Astrocyte of the spinal cord (primary cell): ENCODE data around the gene ANKAR.

Experiments used
- DNase-seq: peaks from one replicate; pipeline ENCODE4 v3.0.0; 2011; ENCODE audit warnings: low read depth, low spot score
- H3K4me3 ChIP-seq: 2 replicates; pipeline ENCODE4 v1.5.1; 2011; ENCODE audit warnings: low read depth, mild to moderate bottlenecking, low read length, moderate library complexity
- CTCF ChIP-seq: IDR thresholded peaks from 2 replicates; pipeline ENCODE4 v1.5.1; 2012; ENCODE audit warnings: low read depth, mild to moderate bottlenecking, low read length, inconsistent platforms
- in situ Hi-C: cut with HindIII; loops from 2 replicates; pipeline ENCODE4 v1.10.0; 2017; ENCODE audit warnings: low sequenced_read_pairs

The ANKAR gene

DNA sequence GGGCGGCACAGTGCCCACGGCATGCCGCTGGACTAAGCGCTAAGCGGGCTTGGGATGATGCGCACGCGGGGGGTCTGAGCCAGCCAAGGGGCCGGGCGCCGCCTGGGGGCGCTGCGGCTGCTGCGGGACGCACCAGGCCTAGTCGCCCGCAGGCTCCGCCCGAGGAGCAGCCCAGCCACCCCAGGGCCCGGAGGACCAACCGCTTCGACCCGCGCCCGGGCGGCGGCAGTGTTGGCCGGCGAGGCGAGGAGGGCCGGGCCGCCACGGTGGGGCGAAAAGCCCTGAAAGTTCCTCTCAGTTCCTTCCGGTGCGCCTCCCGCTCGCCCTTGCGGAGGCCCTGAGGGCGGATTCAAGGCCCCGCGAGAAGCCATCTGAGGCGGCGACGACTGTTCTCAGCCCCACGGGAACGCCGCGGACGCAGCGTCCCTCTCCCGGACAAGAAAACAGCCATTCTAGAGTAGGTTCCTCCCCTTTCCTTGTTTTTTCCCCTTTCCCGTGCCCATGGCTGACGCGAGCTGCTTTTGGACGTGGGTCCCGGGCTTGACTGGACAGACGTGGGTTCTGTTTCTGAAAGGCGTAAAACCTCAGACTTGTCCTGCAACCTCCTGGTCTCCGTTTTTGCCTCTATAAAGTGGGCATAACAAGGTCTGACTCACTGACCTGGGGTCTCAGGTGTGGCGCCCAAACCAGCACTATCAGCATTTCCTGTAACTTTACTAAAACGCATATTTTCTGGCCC, at the start of gene ANKAR:
TSS of gene ANKAR (plus strand) at position 297 of the 739 bp plus-strand sequence. CDS start 1,821 bp downstream, outside the sequence.
- peak; percentile 91 for DNase-seq
- in situ Hi-C loops: no loop called here
- peak; percentile 78 for TF ChIP-seq CTCF
- peak within 1 kb of the TSS; percentile 74 for H3K4me3 ChIP-seq

DNA sequence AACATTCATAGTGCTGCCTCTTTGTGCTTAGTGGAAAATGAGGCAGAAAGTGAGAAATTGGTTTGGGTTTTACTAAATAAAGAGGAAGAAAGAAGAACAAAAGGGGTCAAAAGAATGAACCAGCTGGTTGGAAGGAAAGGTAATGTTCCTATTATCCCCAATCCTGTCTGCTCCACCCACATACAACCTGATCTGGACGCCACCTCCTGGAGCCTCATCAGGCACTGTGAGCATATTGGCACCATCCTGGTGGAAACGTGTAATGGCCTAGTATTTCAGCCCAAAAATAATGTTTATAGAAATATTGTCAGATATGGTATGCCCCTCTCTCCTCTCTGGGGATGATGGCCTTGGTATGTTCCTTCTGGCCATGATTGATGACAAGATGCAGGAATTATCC, 48.8 kb upstream of the ANKAR start:
- no peak overlapping the region for H3K4me3 ChIP-seq
- no peak for DNase-seq
- TF ChIP-seq CTCF: no peak
- in situ Hi-C loops: no loop called here

- in situ Hi-C loops: no loop called here
- no peak overlapping the region for H3K4me3 ChIP-seq
- TF ChIP-seq CTCF: no peak
- DNase-seq: no peak
Measured at GRCh38 chr2:189627789-189628188, 46.7 kb upstream of the ANKAR start.

DNA sequence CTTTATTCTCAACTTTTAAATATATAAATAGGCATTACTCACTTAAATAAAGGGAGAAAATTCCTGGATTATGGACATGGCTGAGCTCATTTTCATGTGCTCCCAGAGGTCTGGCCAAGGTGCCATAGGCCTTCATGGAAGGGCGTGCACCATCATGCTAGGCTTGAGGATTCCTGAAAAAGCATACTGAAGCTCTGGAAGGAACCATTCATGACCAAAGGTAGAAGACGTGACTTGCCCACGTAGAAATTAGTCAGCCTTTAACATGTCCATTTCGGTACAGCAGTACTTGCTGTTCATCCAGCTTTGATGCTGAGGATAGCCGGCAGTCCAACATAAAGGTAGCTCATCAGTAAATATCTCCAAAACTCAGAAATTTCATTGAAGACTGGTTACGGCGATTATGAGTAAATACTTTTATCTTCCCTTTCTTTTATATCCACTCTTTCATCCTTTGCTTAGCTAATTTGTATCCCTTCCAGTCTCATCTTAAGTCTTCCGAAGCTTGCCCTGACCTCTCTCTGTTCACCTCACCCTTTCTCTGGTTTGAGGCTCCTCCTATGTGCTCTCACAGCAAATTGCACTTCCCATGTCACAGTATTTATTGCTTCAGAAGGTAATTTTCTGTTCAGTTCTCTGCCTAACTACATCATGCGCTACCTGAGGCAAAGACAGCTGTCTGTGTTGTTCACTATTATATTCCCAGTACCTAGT, 45.5 kb upstream of the ANKAR start:
- peak; percentile 2 for DNase-seq
- in situ Hi-C loops: no loop called here
- TF ChIP-seq CTCF: no peak
- no peak overlapping the region for H3K4me3 ChIP-seq

DNA sequence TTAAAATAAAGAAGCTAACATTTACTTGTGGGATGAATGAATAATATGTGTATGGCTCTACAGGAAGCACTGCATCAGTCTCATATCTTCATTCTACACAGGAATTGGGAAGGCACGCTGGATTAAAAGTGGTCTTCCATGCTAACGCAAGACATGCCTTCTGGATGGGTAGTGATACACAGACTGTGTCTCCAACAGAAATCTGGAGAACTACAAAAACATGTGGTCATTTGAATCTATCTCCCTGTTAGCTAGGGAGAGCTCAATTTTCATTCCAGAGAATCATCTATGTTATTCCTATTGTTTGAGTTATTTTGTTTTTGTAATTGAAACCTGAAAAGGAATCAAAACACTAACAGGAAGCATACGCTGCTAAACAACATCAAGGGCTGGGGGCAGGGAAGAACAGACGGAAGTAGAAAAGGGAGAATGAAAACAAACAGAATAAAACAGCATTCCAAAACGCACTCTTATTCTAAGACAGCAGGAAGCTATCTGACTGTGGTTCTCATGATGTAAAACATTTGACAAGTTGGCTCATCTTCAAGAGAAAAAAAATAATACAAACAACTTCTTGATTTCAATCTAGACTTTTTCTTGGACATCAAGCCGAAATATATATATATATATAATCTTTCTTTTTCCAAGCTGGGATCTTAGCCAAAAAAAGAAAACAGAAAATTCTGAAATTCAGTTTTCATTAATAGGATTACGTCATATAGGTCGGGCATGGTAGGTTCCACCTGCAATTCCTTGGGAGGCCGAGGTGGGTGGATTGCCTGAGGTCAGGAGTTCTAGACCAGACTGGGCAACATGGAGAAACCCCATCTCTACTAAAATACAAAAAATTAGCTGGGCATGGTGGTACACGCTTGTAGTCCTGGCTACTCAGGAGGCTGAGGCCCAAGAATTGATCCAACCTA, 44.7 kb upstream of the ANKAR start:
- in situ Hi-C loops: no loop called here
- no peak for TF ChIP-seq CTCF
- no peak overlapping the region for H3K4me3 ChIP-seq
- DNase-seq: peak; percentile 23

DNA sequence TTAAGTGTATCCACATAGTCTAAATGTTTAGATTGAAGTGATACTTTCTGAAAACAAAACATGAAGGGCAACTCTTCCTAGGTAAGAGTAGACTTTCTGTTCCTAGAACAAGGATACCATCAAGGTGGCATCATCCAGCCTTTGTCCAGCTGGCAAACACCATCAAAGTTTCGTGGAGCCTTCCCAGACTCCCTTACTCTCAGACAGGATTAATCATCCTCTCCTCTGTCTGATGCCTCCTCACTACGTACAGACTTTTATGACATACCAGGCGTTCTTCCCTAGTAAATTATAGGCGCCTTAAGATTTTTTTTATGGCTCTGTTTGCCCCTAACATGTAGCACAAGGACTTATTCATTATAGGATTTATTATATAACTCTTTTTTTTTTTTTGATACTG, 42.6 kb upstream of the ANKAR start:
- no peak overlapping the region for H3K4me3 ChIP-seq
- in situ Hi-C loops: no loop called here
- TF ChIP-seq CTCF: no peak
- no peak for DNase-seq
